ENCODE data around the gene SEC24A.
"Not testable (repeated sequence)": the region's sequence is repeated elsewhere in the genome, so short reads cannot be mapped to it uniquely, and the experiment has no call there.

SEC24A gene

DNA sequence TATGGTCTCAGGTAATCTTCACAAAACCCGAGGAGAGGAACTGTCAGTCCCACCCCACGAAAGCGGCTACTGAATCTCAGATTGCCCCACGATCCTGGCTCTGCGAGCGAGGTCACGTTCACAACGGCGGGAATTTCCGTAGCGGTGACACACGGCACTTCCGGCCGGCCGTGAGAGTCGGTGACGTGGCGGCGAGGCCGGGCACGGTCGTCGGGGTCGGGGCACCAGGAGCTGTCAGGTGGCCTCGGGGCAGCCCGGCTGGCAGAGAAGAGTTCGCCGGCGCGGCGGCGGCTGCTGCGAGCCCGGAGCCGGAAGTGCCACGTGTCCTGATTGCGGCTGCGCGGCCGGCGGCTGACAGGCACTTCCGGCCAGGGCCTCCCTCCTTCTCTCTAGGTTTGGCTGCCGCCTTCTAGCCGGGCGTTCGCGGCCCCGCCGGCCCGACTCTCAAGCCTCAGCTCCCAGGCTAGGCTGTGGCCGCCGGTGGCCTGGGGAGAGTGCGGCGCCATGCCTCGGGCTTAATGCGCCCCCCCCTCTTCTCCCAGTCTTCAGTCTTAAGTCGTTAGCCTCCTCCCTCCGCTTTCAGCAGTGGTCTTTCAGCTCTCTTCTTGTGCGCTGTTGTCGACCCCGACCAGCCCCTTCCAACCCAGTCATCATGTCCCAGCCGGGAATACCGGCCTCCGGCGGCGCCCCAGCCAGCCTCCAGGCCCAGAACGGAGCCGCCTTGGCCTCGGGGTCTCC lies at the start of gene SEC24A:
TSS of gene SEC24A (plus strand) at position 361 of the 738 bp plus-strand sequence. CDS start at position 653, 292 bp downstream.
- DNase-seq (ENCODE audit: extremely low read depth in 1 of 2, low read depth in 1 of 2): peak; percentile 83 to 86

DNA sequence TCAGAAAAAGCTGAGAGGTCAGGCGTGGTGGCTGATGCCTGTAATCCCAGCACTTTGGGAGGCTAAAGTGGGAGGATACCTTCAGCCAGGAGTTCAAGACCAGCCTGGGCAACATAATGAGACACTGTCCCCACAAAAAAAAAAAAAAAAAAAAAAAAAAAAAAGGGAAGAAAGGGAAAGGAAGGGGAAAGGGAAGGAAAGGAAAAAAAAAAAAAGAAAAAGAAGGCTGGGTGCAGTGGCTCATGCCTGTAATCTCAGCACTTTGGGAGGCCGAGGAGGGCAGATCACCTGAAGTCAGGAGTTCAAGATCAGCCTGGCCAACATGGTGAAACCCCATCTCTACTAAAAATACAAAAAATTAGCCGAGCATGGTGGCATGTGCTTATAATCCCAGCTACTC lies 48.8 kb upstream of the SEC24A start:
- DNase-seq (ENCODE audit: extremely low read depth in 1 of 2, low read depth in 1 of 2): not testable (repeated sequence)

DNA sequence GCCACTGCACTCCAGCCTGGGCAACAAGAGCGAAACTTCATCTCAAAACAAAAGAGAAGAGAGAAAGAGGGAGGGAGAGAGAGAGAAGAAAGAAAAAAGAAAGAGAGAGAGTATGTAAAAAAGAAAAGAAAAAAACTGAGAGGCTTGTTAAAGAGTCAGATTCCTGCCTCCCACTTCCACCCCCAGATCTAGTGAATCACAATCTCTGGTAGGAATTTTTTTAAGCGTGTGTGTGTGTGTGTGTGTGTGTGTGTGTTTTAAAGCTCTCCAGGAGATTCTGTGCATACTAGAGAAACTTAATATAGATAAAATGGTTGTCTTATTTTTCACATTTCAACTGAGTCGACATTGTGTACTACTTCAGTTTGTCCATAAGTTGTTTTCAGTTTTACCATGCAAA lies 48.0 kb upstream of the SEC24A start:
- no peak for DNase-seq (ENCODE audit: extremely low read depth in 1 of 2, low read depth in 1 of 2)

DNA sequence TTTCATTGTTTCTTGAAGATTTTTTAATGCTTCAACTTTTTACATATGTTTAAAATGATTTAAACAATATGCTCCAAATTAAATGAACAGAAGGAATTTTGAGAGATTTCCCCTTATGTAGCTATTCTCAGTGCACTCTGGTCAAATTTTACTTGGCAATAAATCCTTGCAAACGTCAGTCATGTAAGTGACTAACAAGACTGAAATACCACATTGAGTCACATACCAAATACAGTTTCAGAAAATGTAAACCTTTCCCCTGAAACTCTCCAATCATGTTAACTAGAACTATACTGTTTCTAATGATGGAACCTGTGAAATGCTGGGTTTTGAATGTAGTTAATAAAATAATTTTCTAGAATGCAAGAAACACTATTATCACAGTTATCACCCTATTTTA lies 45.5 kb upstream of the SEC24A start:
- no peak for DNase-seq (ENCODE audit: extremely low read depth in 1 of 2, low read depth in 1 of 2)

DNA sequence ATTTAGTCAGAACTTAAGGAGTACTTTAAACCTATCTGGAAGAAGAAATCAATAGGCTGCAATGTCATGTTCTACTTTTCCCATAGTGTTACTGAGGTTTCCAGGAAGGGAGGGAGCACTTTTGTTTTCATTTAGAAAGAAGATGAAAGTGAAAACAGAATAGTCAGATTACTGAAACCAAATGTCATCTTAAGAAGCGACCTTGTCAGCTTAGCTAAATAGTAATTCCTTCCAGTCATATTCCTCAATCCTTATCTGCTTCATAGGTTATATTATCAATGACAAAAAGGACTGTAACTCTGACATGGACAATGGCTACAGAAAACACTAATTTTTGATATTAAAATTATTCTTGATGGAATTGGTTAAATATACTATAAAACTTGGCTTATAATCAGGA lies 43.7 kb upstream of the SEC24A start:
- DNase-seq (ENCODE audit: extremely low read depth in 1 of 2, low read depth in 1 of 2): no peak

DNA sequence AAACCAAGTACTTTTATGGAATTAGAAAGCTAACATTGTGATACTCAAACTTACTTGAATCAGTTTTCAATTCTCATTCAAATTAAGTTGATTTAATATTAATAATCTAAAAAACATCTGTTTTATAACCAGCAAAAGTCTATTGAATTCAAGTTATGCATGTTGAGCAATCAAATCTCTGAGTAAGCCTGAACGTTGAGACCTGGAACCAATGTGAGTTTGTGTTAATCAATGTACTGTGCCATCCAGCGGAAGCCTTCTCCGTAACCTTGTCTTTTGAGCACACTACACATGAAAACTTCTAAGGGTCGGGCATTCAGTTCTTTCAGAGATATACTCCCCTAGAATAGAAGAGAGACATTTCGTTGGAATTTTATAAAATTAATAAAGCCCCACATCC lies 41.9 kb upstream of the SEC24A start:
- DNase-seq (ENCODE audit: extremely low read depth in 1 of 2, low read depth in 1 of 2): no peak

DNA sequence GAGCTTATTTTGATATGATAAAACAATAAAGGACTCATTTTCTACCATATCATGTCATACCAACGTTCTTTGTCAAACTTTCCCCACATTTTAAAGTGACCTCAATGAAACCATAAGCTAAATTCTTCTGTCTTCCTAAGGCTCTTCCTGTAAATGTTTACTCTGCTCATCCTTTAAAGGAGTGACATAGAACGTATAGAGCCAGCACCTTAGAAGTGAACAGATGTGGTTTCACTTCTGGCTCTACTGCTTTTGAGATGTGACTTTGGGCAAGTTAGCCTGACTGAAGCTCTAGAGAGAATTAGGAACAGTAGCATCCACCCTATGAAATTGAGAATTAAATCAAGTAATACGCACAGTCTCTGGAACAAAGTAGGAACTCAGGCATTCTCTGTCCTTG lies 40.0 kb upstream of the SEC24A start:
- no peak for DNase-seq (ENCODE audit: extremely low read depth in 1 of 2, low read depth in 1 of 2)

DNA sequence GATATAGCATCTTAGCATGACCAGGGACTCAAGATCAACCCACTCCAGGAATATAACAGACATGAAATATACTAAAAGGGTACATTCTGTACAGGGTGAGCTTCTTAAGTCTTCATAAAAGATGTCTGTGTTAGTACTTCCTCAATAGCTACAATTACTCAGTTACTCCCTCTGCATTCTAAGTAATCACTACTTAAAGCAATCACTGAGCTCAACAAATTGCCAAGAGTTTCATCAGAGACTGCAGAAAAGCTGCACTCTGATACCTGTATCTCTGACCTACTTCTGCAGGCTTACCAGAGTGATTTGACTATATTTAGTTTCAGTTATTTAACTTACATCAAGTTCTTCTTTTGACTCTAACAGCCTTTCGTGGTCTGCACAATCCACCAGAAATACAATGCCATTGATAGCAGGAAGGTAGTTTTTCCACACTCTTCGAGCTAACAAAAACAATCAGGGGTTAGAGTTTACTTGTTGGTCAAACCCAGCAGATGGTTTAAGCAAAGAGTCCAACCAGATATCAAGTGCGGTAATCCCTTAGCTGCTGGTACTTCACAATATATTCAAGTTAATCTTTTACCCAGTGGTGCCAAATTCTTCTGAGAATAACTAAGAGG lies 39.2 kb upstream of the SEC24A start:
- no peak for DNase-seq (ENCODE audit: extremely low read depth in 1 of 2, low read depth in 1 of 2)

DNA sequence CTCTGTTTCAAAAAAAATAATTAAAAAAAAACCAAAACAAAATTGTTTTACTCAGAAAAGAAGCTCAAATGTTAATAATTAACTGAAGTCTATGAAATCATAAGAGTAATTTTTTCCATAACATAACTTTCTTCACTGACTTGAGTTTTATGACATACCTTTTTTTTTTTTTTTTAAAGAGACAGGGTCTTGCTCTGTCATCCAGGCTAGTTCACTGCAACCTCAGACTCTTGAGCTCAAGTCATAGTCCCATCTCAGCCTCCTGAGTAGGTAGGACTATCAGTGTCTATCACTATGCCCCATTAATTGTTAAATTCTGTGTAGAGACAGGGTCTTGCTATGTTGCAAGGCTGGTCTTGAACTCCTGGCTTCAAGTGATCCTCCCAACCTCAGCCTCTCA lies 37.9 kb upstream of the SEC24A start:
- no peak for DNase-seq (ENCODE audit: extremely low read depth in 1 of 2, low read depth in 1 of 2)

DNA sequence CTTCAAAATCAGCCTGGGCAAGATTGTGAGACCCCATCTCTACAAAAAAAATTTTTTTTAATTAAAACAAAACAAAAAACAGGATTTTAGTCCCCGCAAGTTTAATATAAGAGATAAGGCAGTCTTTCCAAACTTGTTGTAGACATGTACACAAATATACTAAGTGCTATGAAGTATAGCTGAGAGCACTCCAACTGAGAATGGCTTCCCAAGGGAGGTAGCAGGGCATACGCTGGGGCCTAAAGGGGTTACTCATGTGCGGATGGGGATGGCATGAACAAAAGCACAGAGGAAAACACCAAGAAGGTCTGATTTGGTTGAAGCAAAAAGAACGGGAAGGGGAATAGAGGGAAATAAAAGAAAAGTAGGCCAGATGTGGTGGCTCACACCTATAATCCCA lies 37.1 kb upstream of the SEC24A start:
- DNase-seq (ENCODE audit: extremely low read depth in 1 of 2, low read depth in 1 of 2): no peak

DNA sequence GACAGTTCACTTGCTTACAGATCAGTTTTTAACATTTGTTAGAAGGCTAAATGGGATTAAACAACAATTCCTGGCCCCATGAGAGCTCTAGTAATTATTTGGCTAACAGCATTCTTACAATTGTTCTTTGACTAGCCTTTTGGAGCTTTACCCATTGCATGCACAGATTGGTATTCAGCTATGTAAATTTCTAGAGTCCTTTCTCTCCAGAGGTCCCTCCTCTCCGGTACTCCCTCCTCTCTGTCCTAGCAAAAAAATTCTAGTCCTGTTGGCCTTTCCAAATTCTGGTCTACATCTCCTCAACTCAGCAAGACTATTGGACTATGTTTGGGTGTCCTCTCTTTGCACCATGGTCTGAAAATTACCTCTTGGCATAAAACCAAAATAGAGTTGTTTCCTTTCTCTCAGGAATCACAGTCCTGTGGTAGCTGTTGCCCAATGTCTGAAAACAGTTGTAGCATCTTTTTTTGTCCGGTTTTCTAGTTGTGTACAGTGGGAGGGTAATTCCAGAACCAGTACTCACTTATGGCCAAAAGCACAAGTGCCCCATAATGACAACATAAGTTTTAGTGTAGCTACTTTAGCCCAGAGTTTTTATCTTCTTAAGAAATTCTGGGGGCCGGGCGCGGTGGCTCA lies 34.0 kb upstream of the SEC24A start:
- DNase-seq (ENCODE audit: extremely low read depth in 1 of 2, low read depth in 1 of 2): no peak

DNA sequence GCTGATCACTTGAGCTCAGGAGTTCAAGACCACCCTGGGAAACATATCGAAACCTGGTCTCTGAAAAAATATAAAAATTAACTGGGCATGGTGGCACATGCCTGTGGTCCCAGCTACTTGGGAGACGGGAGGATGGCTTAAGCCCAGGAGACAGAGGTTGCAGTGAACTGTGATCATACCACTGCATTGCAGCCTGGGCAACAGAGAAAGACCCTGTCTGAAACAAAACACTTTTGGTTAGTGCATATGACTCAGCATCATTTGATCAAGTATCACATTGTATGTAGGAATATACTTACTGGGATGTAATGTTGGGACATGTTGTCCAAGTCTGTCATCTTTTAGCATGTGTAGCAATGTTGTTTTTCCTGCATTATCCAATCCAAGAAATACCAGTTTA lies 28.0 kb upstream of the SEC24A start:
- no peak for DNase-seq (ENCODE audit: extremely low read depth in 1 of 2, low read depth in 1 of 2)

DNA sequence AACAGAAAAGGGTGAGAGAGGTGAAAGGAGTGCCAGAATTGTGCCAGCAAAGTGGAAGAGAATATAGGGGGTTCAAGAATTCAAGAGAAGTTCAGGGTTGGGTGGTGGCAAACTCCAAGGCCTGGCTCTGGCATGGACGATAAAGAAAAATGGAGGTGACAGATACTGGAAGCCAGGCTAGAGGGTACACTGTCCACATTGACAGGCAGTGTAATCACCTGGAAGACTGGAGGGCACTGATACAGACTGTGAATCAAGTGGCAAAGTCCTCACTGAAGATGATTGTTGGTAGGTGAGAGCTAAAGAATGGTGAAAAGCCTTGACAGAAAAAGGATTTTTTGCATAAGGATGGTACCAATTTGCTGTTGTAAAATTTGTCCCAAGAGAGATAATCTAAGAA lies 23.0 kb upstream of the SEC24A start:
- DNase-seq (ENCODE audit: extremely low read depth in 1 of 2, low read depth in 1 of 2): no peak

DNA sequence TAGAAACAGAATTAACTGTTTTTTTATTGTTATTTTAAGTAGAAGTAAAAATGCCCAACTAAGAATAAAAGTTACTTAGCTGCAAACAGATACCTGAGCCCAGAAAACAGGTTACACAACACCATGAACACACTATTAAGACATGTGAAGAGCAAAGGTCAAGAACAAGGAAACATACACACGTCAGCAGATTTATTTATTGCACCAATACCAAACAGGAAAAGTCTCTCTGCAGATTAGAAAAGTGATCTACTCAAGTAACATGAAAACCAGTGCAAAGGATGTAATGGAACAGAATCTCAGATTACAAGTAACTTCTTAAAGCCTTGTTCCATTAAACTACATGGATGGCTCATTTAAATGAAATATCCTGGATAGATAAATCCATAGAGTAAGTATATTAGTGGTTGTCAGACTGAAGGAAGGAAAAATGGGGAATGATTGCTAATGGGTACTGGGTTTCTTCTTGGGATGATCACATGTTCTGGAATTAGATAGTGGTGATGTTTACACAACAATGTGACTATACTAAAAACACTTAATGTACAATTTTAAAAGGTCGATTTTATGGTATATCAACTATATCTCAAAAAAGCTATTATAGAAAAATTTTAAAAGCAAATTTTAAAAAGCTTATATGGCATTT lies 22.1 kb upstream of the SEC24A start:
- DNase-seq (ENCODE audit: extremely low read depth in 1 of 2, low read depth in 1 of 2): no peak

DNA sequence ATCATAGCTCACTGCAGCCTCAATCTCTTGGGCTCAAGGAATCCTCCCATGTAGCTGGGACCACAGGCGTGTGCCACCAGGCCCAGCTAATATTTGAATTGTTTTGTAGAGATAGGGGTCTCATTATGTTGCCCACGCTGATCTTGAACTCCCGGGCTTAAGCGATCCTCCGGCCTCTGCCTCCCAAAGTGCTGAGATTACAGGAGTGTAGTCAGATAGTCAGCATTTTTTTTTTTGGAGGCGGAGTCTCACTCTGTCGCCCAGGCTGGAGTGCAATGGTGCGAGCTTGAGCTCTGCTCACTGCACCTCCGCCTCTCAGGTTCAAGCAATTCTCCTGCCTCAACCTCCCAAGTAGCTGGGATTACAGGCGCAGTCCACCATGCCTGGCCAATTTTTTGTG lies 14.4 kb upstream of the SEC24A start:
- no peak for DNase-seq (ENCODE audit: extremely low read depth in 1 of 2, low read depth in 1 of 2)

DNA sequence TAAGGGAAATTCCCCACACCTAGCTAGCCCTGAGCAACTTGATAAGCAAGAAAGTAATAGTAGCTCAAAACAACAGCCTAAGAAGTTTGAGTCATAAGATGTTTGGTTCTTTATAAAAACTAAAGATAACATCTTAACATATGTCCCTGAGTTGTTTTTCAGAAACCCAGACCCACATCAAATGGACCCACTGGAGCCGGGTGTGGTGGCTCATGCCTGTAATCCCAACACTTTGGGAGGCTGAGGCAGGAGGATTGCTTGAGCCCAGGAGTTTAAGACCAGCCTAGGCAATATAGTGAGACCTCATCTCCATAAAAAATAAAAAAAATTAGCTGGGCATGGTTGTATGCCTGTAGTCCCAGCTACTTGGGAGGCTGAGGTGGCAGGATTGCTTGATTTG lies 13.2 kb upstream of the SEC24A start:
- DNase-seq (ENCODE audit: extremely low read depth in 1 of 2, low read depth in 1 of 2): not testable (repeated sequence)

DNA sequence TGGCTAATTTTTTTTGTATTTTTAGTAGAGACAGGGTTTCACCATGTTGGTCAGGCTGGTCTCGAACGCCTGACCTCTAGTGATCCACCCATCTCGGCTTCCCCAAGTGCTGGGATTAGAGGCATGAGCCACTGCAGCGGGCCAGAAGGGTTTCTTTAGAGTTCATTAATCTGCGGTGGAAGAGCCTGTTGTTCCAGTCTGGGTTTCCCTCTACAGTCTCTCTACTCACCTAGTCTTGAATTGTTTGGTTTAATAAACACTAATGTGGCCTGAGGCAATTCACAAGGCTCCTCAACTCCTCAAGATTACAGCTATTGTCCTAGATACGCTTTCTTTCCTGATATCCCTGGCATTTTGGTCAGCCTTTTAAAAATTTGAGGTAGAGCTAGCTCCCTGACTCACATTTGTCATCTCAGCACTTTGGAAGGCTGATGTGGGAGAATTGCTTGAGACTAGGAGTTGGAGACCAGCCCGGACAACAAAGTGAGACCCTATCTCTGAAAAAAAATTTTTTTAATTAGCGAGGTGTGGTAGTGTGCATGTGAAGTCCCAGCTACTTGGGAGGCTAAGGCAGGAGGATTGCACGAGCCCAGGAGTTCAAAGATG lies 11.4 kb upstream of the SEC24A start:
- no peak for DNase-seq (ENCODE audit: extremely low read depth in 1 of 2, low read depth in 1 of 2)

DNA sequence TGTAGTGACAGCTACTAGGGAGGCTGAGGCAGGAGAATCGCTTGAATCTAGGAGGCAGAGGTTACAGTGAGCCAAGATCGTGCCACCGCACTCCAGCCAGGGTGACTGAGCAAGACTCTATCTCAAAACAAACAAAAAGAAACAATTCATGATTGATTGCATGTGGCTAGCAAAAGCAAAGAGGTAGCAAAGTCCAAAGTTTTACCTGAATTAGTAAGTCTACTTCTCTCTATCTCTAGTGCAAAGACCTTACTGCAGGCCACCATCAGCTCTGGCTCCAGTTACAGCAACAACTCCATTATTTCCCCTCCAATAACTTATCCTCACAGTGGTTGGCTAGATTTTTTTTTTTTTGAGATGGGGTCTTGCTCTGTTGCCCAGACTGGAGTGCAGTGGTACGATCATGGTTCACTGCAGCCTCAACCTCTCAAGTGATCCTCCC lies 9.8 kb upstream of the SEC24A start:
- no peak for DNase-seq (ENCODE audit: extremely low read depth in 1 of 2, low read depth in 1 of 2)

DNA sequence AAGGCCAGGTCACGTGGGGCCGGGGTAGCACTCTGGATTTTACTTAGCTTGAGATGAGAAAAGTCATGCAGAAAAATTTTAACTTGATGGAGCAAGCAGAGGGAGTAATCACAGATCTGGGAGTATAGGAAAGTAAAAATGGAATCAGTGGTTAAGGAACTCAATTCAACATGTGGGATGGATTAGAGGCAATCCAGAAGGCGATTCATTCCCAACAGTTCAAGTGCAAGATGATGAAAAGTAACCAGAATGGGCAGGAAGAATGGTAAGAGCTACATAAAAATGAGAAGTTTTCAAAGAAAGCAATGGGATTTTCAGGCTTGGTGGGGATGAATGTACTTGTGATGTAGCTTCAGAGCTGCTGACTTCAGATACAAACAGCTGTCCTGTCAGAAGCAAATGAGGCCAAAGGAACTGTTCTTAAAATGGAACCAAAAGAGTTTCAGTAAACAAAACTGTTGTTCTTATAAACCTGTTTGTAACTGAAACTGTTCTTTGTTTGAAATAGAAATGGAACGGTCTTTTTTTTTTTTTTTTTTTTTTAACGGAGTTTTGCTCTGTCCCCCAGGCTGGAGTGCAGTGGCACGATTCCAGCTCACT lies 5.6 kb upstream of the SEC24A start:
- DNase-seq (ENCODE audit: extremely low read depth in 1 of 2, low read depth in 1 of 2): no peak

DNA sequence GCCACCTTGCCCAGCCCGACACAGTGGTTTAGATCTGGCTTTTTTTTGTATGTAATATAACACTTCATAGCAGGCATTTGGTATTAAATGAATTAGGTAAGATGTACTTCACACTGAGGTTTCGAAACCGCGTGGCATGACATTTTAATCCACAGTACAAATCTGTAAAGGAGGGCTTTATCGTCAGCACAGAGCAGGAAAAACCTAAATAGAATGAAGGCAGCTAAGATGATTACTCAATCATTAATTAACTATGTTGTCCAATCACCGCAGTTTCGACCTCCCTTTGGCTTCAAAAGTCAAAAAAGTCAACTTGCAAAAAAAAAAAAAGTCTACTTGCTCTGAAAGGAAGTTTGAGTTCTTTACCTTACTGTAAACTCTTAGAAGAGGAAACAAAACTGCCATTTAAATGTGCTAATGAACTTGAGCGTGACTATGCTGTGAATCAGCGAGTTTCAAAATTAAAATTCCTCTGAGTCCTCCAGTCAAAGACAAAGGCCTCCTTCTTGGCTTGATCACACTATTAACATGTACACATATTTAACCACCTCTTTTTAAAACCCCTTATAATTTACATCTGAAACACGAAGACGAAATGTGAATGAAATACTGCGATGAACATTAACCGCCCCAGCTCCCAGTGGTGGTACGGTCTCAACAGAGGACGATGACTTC lies 698 bp upstream of the SEC24A start:
- DNase-seq (ENCODE audit: extremely low read depth in 1 of 2, low read depth in 1 of 2): peak in 1 of 2 donors; percentile 37

Data from stimulated activated CD8-positive, alpha-beta memory T cell treated with anti-CD3 and anti-CD28 coated beads, Interleukin-7, amount 100 ng/mL, for 48 hours (primary cell).